GM18909 (cell line): ENCODE measurements around the gene CRTC2.
A peak's percentile ranks its signal among the peaks of the same experiment; 100 is the strongest.

Source experiments
- ATAC-seq: cut with Tn5 transposase; IDR thresholded peaks from one replicate; pipeline ENCODE4 v1.9.1; 2021; ENCODE audit warnings: mild to moderate bottlenecking; ENCODE audit not compliant: unreplicated experiment, poor library complexity

CRTC2 gene

GRCh38 chr1:153954826-153955225, 3.6 kb downstream of the CRTC2 start:
- no peak for ATAC-seq

- ATAC-seq, result no peak
Observed at GRCh38 chr1:153953859-153954365, 4.5 kb downstream of the CRTC2 start.

- ATAC-seq, result no peak
Observed at GRCh38 chr1:153951801-153952200, 6.6 kb downstream of the CRTC2 start.

- ATAC-seq, result no peak
Observed at GRCh38 chr1:153951183-153951582, 7.2 kb downstream of the CRTC2 start.

- ATAC-seq, result peak; percentile 67
Observed at GRCh38 chr1:153946622-153947241, 11.7 kb downstream of the CRTC2 start, which contains the start of gene DENND4B. DENND4B (minus strand) TSS chr1:153946718; CDS start chr1:153944374, 2,344 bp downstream.

GRCh38 chr1:153945795-153946621, 12.4 kb downstream of the CRTC2 start:
- ATAC-seq, result peak; percentile 64

- ATAC-seq, result peak; percentile 27
Observed at GRCh38 chr1:153945131-153945794, 13.1 kb downstream of the CRTC2 start.

- no peak for ATAC-seq
Observed at GRCh38 chr1:153944827-153945117, 13.6 kb downstream of the CRTC2 start.

GRCh38 chr1:153944005-153944826, 14.2 kb downstream of the CRTC2 start:
- ATAC-seq, result no peak

- ATAC-seq, result no peak
Observed at GRCh38 chr1:153942766-153943549, 15.5 kb downstream of the CRTC2 start.

GRCh38 chr1:153941826-153942725, 16.3 kb downstream of the CRTC2 start:
- ATAC-seq, result no peak

- no peak for ATAC-seq
Observed at GRCh38 chr1:153940756-153941155, 17.7 kb downstream of the CRTC2 start.

GRCh38 chr1:153939476-153939875, 18.9 kb downstream of the CRTC2 start:
- ATAC-seq, result no peak

- ATAC-seq, result no peak
Observed at GRCh38 chr1:153938996-153939395, 19.4 kb downstream of the CRTC2 start.

GRCh38 chr1:153937331-153937730, 21.1 kb downstream of the CRTC2 start:
- ATAC-seq, result no peak

- ATAC-seq, result no peak
Observed at GRCh38 chr1:153936011-153936802, 22.2 kb downstream of the CRTC2 start.

GRCh38 chr1:153934746-153935145, 23.7 kb downstream of the CRTC2 start:
- ATAC-seq, result no peak

GRCh38 chr1:153933955-153934354, 24.5 kb downstream of the CRTC2 start:
- ATAC-seq, result no peak
